Measurements from ENCODE around the gene PIEZO1.
"Not testable (repeated sequence)": the region's sequence is repeated elsewhere in the genome, so short reads cannot be mapped to it uniquely, and the experiment has no call there.

PIEZO1 gene

DNA sequence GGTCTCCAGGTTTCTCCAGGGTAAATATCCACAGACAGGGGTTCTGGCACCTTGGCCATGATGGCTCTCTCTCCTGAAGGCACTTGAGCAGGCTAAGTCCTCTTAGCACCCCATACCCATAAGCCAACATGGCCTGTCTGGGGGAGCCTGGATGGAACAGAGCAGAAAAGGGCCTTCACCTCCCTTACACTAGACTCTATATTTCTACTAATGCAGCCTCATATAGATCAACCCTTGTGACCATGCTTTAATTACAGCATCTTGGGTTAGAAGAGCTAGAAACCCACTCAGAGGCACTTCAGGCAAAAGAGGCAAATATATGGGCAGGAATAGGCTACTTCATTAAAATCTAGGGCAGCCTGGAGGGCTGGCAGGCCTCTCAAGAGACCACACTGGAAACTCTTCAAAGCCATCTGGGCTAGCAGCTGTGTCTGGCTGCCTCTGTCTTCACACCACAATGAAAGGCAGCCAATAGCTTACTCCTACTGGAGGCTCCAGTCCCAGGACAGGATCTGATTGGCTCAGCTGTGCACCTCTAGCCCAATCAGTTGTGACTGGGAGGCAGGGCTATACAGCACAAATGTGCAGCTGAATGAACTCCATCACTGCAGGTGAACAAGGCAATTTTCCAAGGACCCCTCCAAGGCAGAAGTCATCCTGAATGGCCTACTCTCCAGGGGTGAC is 13.9 kb upstream of the PIEZO1 start:
- Mint-ChIP-seq H3K27ac (no peak overlapping the region), H3K27me3 (no peaks in the 10 kb centered on the region), H3K36me3 (ENCODE audit: low read depth) (no peaks in the 10 kb centered on the region), H3K4me1 (ENCODE audit: low read depth) (peaks cover 17% of the 10 kb centered on the region), H3K9me3 (no peaks in the 10 kb centered on the region), H3K4me3 (no peak overlapping the region)

DNA sequence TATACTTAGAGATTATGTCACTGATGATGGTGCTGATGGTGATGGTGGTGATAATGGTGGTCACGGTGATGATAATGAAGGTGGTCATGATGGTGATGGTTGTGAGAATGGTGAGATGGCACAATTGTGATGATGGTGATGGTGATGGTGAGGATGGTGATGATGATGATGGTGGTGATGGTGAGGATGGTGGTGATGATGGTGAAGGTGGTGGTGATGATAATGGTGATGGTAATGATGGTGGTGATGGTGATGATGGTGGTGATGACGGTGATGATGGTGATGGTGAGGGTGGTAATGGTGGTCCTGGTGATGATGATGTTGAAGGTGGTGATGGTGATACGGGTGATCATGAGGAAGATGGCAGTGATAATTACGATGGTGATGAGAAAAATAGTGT is 13.1 kb upstream of the PIEZO1 start:
- Mint-ChIP-seq H3K27me3 (no peaks in the 10 kb centered on the region), H3K36me3 (ENCODE audit: low read depth) (no peaks in the 10 kb centered on the region), H3K4me1 (ENCODE audit: low read depth) (peaks cover 19% of the 10 kb centered on the region), H3K4me3 (no peak overlapping the region), H3K27ac (no peak overlapping the region), H3K9me3 (no peaks in the 10 kb centered on the region)

DNA sequence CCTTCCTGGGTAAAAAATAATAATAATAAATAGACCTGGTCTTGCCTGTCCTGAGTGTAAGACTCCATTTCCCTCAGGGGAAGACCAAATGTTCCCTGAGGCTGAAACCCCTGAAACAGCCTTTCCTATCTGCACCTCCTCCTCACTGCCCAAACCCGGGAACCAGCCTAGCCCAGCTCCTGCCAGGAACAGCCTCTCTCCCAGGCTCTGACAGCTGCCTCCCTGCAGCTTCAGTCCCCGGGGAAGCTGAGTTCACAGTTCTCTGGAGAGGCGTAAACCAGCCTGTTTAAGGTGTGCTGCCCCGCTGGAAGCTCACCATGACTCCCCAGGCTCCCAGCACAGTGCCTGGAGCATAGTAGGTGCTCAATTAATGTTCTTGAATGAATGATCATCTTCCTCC is 11.3 kb upstream of the PIEZO1 start:
- Mint-ChIP-seq H3K27me3 (no peaks in the 10 kb centered on the region), H3K4me1 (ENCODE audit: low read depth) (peaks cover 33% of the 10 kb centered on the region), H3K4me3 (no peak overlapping the region), H3K36me3 (ENCODE audit: low read depth) (no peaks in the 10 kb centered on the region), H3K9me3 (no peaks in the 10 kb centered on the region), H3K27ac (no peak overlapping the region)

DNA sequence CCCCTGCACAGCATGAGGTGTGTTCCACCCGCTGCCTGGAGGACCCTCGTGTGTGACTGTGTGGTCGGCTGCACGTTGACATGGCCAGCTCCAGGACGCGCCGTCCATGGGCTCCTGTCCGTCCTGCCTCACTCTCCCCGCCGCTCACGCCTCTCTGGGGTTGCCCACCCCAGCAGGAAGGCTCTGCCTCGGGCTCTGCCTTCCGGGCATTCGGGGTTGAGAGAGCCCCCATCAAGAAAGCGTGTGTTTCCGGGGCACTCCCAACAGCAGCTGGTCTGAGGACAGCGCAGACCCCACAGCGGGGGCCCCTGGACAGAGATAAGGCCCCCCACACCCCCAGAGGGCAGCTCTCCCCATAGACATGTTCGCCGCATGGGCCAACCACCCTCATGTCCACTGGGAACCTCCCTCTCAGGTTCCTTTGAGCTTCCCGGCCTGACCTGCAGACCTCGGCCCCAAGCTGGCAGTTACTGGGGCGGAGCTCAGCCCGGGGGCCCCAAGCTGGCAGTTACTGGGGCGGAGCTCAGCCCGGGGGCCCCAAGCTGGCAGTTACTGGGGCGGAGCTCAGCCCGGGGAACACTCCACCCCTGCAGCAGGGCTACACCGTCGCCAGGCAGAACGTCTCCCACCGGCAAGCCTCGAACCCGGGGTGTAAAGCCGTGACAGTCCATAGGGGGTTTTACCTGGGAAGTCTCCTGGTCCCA is 8.4 kb upstream of the PIEZO1 start:
- Mint-ChIP-seq H3K27me3 (no peaks in the 10 kb centered on the region), H3K4me1 (ENCODE audit: low read depth) (peaks cover 38% of the 10 kb centered on the region), H3K36me3 (ENCODE audit: low read depth) (no peaks in the 10 kb centered on the region), H3K27ac (no peak overlapping the region), H3K9me3 (no peaks in the 10 kb centered on the region), H3K4me3 (no peak overlapping the region)

DNA sequence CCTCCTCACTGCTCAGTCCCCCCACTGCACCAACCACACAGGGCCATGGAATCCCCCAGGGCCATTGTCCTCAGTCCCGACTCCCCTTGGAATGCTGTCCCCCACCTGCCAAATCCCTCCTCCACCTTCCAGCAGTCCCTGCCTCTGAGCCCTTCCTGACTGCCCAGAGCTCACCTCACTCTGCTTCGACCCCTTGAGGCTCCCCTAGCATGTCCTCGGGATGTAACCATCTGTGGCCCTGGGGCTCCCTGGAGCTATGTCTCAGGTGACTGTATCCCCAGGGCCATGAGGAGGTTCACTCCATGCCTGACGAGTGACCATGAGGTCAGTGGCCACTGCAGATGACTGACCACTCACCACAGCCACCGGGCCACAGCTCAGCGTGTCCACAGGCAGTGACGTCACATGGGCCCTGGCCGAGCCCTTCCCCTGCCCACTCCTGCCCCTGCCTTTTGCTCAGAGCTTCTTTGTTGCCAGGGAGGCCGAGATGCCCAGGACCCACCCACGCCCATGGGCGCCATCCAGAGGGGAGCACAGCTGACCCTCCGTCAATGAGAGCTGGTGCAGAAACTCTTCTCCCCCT is 7.7 kb upstream of the PIEZO1 start:
- H3K27ac Mint-ChIP-seq = no peak overlapping the region
- H3K27me3 Mint-ChIP-seq = no peaks in the 10 kb centered on the region
- H3K4me3 Mint-ChIP-seq = no peak overlapping the region
- H3K9me3 Mint-ChIP-seq = no peaks in the 10 kb centered on the region
- H3K4me1 Mint-ChIP-seq (ENCODE audit: low read depth) = peaks cover 38% of the 10 kb centered on the region
- no peaks in the 10 kb centered on the region for H3K36me3 Mint-ChIP-seq (ENCODE audit: low read depth)

DNA sequence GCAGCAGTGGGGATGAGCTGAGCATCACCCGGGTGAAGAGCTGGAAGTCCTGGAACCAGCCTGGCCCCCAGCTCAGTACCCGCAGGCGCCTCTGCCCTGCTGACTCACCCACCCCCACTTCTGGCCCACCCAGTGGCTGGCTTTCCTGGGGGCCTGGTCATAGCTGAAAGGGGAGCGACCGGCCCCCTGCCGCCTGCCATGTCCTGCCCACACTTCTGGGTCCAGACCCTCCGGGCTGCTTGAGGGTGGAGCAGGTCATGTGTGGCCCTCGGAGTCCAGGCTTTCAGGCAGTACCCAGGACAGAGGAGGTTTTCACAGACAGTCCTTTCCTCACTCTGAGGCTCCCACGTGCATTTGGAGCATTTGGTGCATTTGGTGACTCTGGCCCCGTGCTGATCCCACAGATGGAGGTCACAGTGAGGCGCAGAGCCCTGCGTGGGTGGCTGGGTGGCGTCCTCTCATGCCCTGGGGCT is 7.1 kb upstream of the PIEZO1 start:
- Mint-ChIP-seq H3K4me3 (no peak overlapping the region), H3K27ac (peak overlapping the region; percentile 28), H3K36me3 (ENCODE audit: low read depth) (no peaks in the 10 kb centered on the region)

DNA sequence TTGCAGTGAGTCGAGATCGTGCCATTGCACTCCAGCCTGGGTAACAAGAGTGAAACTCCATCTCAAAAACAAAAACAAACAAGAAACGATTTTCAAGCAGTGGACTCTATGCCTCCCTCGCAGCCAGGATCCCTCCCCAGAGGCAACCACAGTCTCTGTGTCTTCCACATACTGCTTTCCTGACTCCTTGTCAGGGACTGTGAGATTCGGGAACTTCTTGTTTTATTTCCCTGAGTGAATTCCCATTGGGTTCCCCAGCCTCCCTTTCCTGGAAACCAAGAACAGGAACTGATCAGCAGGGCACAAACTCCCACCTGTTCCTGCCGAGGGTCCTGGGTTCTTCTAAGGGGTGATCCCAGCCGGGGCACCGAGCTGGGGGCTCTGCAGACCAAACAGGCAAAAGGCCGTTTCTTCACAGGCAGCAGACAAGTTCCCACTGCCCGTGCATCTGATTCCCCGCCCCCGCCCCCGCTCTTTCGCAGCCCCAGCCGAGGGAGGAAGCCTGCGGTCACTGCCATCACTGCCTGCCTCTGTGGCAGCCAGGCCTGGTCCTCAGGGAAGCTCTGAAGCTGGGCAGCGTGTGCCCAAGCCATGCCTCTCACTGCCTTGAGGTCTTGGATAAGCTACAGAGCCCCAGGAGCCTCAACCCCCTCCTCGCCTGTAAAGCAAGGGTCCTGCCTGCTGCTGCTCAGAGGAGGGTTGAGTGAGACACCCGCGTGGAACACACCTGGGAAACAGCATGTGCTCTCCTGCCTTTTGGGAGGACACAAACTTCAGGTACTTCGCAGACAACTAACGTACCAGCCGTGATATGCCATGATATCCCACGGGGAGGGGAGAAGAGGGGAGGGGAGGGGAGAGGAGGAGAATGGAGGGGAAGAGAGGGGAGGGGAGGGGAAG is 5.5 kb upstream of the PIEZO1 start:
- no peaks in the 10 kb centered on the region for H3K9me3 Mint-ChIP-seq
- peak overlapping the region; percentile 64 for H3K4me3 Mint-ChIP-seq
- H3K27ac Mint-ChIP-seq = peak overlapping the region; percentile 87
- H3K36me3 Mint-ChIP-seq (ENCODE audit: low read depth) = no peaks in the 10 kb centered on the region
- peaks cover 38% of the 10 kb centered on the region for H3K4me1 Mint-ChIP-seq (ENCODE audit: low read depth)
- no peaks in the 10 kb centered on the region for H3K27me3 Mint-ChIP-seq

More for the DNA sequence above, 7.1 kb upstream of the PIEZO1 start:
- H3K9me3 Mint-ChIP-seq = no peaks in the 10 kb centered on the region
- H3K27me3 Mint-ChIP-seq = no peaks in the 10 kb centered on the region
- peaks cover 38% of the 10 kb centered on the region for H3K4me1 Mint-ChIP-seq (ENCODE audit: low read depth)

DNA sequence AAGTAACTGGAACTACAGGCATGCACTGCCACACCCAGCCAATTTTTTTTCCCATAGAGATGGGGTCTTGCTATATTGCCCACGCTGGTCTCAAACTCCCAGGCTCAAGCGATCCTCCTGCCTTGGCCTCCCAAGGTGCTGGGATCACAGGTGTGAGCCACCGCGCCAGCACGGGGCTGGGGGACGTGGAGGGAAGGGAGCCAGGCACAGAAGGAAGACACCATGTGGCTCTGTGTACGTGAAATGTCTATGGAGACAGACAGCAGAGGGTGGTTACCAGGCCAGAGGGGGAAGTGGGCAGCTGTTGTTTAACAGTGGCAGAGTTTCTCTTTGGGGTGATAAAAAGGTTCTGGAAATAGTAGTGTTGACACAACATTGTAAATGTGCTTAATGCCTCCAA is 4.6 kb upstream of the PIEZO1 start:
- H3K36me3 Mint-ChIP-seq (ENCODE audit: low read depth) = no peaks in the 10 kb centered on the region
- H3K4me1 Mint-ChIP-seq (ENCODE audit: low read depth) = peaks cover 35% of the 10 kb centered on the region
- no peaks in the 10 kb centered on the region for H3K27me3 Mint-ChIP-seq
- peak overlapping the region; percentile 26 for H3K4me3 Mint-ChIP-seq
- no peaks in the 10 kb centered on the region for H3K9me3 Mint-ChIP-seq
- H3K27ac Mint-ChIP-seq = peak overlapping the region; percentile 26

DNA sequence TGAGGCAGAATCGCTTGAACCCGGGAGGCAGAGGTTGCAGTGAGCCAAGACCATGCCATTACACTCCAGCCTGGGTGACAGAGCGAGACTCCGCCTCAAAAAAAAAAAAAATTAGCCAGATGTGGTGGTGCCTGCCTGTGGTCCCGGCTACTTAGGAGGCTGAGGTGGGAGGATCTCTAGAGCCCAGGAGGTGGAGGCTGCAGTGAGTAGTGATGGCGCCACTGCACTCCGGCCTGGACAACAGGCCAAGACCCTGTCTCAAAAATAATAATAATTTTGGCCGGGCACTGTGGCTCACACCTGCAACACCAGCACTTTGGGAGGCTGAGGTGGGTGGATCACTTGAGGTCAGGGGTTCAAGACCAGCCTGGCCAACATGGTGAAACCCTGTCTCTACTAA is 3.7 kb upstream of the PIEZO1 start:
- not testable (repeated sequence) for H3K27ac Mint-ChIP-seq

DNA sequence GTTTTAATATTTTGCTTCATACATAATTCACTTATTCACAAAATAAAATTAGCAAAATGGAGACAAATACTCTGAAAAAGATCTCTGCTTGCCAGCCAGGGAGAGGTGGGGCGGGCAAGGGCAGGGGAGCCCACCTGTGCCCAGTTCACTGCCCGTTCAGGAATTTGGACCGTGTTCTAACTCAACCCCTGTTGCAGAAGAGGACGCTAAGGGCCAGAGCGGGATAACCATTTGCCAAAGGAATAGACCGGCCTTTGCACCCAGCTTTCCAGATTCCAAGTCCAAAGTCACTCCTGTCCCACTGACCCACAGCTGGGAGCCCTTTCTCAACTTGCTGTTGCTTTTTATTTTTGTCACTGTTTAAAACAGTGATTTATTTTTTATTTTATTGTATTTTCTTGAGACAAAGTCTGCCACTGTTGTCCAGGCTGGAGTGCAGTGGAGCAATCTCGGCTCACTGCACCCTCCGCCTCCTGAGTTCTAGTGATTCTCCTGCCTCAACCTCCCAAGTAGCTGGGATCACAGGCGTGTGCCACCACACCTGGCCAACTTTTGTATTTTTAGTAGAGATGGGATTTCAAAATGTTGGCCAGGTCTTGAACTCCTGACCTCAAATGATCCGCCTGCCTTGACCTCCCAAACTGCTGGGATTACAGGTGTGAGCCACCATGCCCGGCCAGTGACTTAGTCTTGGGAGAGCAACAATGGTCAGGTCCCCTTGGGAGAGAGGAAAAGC is 2.7 kb upstream of the PIEZO1 start:
- Mint-ChIP-seq H3K27ac (no peak overlapping the region), H3K36me3 (ENCODE audit: low read depth) (no peaks in the 10 kb centered on the region), H3K27me3 (no peaks in the 10 kb centered on the region), H3K9me3 (no peaks in the 10 kb centered on the region), H3K4me1 (ENCODE audit: low read depth) (peaks cover 40% of the 10 kb centered on the region), H3K4me3 (no peak overlapping the region)

More for the DNA sequence above, 3.7 kb upstream of the PIEZO1 start:
- not testable (repeated sequence) for H3K27me3 Mint-ChIP-seq; H3K9me3 Mint-ChIP-seq; H3K4me3 Mint-ChIP-seq; H3K36me3 Mint-ChIP-seq (ENCODE audit: low read depth)
- peaks cover 35% of the 10 kb centered on the region for H3K4me1 Mint-ChIP-seq (ENCODE audit: low read depth)

DNA sequence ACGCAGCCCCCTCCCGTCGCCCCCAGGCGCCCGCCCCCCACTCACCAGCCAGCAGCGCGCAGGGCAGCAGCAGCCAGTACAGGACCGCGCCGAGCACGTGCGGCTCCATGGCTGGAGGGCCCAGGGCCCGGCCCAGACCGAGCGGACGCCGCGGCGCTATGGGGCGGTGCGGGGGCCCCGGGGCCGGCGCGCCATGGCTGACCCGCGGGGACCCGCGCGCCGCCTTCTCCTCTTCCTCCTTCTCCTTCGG is 239 bp downstream of the PIEZO1 start:
- no peak overlapping the region for H3K27ac Mint-ChIP-seq
- H3K4me1 Mint-ChIP-seq (ENCODE audit: low read depth) = peaks cover 44% of the 10 kb centered on the region
- no peak overlapping the region for H3K4me3 Mint-ChIP-seq
- no peaks in the 10 kb centered on the region for H3K9me3 Mint-ChIP-seq
- no peaks in the 10 kb centered on the region for H3K27me3 Mint-ChIP-seq
- H3K36me3 Mint-ChIP-seq (ENCODE audit: low read depth) = no peaks in the 10 kb centered on the region

DNA sequence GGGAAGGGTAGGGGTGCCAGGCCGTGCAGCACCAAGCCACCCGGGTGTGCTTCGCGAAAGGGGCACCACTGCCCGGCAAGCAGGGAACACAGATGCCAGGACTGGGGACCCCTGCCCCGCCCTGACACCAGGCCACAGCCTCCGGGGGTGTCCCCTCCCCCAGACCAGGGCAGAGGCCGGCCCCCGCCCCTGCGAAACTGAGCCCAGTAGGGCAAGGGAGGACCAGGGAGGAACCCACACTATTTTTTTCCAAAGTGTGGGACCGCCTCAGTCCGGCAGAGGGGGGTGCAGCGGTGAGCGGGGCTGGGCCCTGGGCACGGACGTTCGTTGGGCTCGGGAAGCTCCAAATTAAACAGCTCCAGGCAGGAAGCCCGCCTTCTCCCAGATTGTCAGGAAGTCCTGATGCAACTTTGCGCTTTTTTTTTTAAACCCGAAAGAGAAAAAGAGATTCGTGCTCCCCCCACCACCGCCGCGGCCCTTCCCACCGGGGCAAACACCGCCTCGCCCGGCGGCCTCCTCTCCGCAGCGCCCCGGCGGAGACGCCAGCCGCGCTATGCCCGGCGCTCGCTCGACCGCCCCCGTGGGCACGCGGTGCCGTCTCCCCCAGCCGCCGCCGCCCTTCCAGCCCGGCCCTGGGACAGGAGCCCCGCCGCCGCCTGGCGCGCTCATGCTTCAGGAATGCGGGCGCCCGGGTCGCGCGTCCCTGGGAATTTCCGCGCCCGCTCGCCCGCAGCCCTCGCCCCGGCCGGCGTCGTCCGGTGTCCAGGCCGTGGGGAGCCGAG is 755 bp downstream of the PIEZO1 start:
- H3K4me1 Mint-ChIP-seq (ENCODE audit: low read depth) = peaks cover 40% of the 10 kb centered on the region
- no peaks in the 10 kb centered on the region for H3K36me3 Mint-ChIP-seq (ENCODE audit: low read depth)
- peak overlapping the region; percentile 89 for H3K27ac Mint-ChIP-seq
- peak overlapping the region; percentile 81 for H3K4me3 Mint-ChIP-seq
- H3K9me3 Mint-ChIP-seq = no peaks in the 10 kb centered on the region
- H3K27me3 Mint-ChIP-seq = no peaks in the 10 kb centered on the region

DNA sequence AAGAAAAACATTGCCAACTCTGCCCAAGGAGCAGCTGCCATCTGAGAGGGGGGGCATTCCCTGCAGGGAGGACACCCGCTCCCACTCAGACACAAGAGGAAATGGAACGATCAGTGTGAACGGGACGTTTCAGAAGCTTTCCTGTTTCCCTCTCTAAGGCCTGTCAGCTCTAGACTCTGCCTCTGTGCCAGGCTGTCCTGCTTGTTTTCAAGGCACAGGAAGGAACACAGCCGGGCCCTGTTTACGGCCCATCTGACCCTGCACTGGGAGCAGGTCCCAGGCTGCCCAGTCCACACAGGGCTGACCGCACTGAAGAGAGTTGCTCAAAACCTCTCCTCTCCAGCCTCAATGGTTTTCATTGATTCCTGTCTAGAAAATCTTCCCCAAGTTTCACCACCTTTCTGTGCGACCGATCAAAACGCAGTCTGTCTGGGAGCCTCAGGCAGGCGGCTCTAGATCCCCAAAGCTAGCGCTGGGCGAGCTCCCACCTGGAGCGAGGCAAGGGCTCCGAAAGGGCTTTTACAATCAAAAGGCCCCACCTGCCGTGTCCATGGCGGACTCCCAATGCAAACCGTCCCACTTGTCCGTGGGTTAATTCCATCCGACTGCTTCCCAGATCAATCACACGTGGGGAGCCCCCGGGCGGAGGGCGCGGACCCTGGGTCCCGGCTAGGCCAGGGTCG is 1.5 kb downstream of the PIEZO1 start:
- H3K4me1 Mint-ChIP-seq (ENCODE audit: low read depth) = peaks cover 40% of the 10 kb centered on the region
- H3K27me3 Mint-ChIP-seq = no peaks in the 10 kb centered on the region
- peak overlapping the region; percentile 81 for H3K4me3 Mint-ChIP-seq
- H3K27ac Mint-ChIP-seq = peak overlapping the region; percentile 89
- H3K36me3 Mint-ChIP-seq (ENCODE audit: low read depth) = no peaks in the 10 kb centered on the region
- H3K9me3 Mint-ChIP-seq = no peaks in the 10 kb centered on the region
